CD4-positive, alpha-beta T cell treated with Interleukin-21 for 1 hour (primary cell): ENCODE data around the gene PRDM13.
"Not testable (repeated sequence)": the region's sequence is repeated elsewhere in the genome, so short reads cannot be mapped to it uniquely, and the experiment has no call there.

Source experiments
- DNase-seq: peaks from one replicate; pipeline ENCODE4 v3.0.0-alpha.2; 2020

PRDM13 gene

GRCh38 chr6:99604166-99605073 lies 2.2 kb upstream of the PRDM13 start:
- DNase-seq: no peak

GRCh38 chr6:99605074-99605734 lies 1.4 kb upstream of the PRDM13 start:
- DNase-seq: no peak

GRCh38 chr6:99605911-99606655 lies 550 bp upstream of the PRDM13 start:
- no peak for DNase-seq

GRCh38 chr6:99607416-99608036 lies 893 bp downstream of the PRDM13 start:
- no peak for DNase-seq

- no peak for DNase-seq
Measured at GRCh38 chr6:99608059-99608885, 1.6 kb downstream of the PRDM13 start.

GRCh38 chr6:99608886-99609482 lies 2.4 kb downstream of the PRDM13 start:
- no peak for DNase-seq

- DNase-seq: no peak
Measured at GRCh38 chr6:99609905-99610489, 3.4 kb downstream of the PRDM13 start.

GRCh38 chr6:99611148-99611547 lies 4.5 kb downstream of the PRDM13 start:
- DNase-seq: no peak

- DNase-seq: no peak
Measured at GRCh38 chr6:99612551-99613408, 6.1 kb downstream of the PRDM13 start.

- DNase-seq: no peak
Measured at GRCh38 chr6:99613409-99613704, 6.7 kb downstream of the PRDM13 start.

GRCh38 chr6:99613705-99614429 lies 7.2 kb downstream of the PRDM13 start:
- no peak for DNase-seq

GRCh38 chr6:99614430-99615186 lies 8.0 kb downstream of the PRDM13 start:
- no peak for DNase-seq

- no peak for DNase-seq
Measured at GRCh38 chr6:99617131-99617530, 10.5 kb downstream of the PRDM13 start.

- DNase-seq: no peak
Measured at GRCh38 chr6:99618649-99619408, 12.2 kb downstream of the PRDM13 start.

- no peak for DNase-seq
Measured at GRCh38 chr6:99619409-99619762, 12.8 kb downstream of the PRDM13 start.

- DNase-seq: not testable (repeated sequence)
Measured at GRCh38 chr6:99622044-99622443, 15.4 kb downstream of the PRDM13 start.

- DNase-seq: no peak
Measured at GRCh38 chr6:99629293-99629692, 22.7 kb downstream of the PRDM13 start.

- DNase-seq: no peak
Measured at GRCh38 chr6:99637629-99638028, 31.0 kb downstream of the PRDM13 start.
